Small intestine (tissue), 7 donors: Measurements from ENCODE around the gene TMEM252. TPM values are rescaled to one million over a fixed set of nuclear protein-coding genes. Genes with fewer than 3 reads are reported as not detected.

ENCODE experiments used
- DNase-seq, 2 donors: peaks; one replicate each; pipeline versions ENCODE4 v3.0.0 to v3.0.0-alpha.2; 2013
- FAIRE-seq: peaks from 2 replicates; lab custom pipeline; 2012; peaks lifted over from hg19 to GRCh38; lab: Jason Lieb, UNC
- H3K27ac ChIP-seq, 3 donors: one replicate each; pipeline ENCODE4 v1.5.1; 2013; ENCODE audit warnings: low read length in 2 of 3, mild to moderate bottlenecking in 2 of 3, control low read depth in 1 of 3, inconsistent platforms in 1 of 3, low read depth in 1 of 3, moderate library complexity in 1 of 3
- H3K27me3 ChIP-seq, 3 donors: one replicate each; pipeline ENCODE4 v1.6.1; 2013; ENCODE audit warnings: low read length in 3 of 3, inconsistent platforms in 1 of 3; ENCODE audit not compliant: control insufficient read depth in 3 of 3, insufficient read depth in 3 of 3
- H3K36me3 ChIP-seq, 3 donors: one replicate each; pipeline ENCODE4 v1.6.1; 2013; ENCODE audit warnings: low read length in 3 of 3, inconsistent platforms in 1 of 3, low read depth in 1 of 3, mild to moderate bottlenecking in 1 of 3, moderate library complexity in 1 of 3; ENCODE audit not compliant: control insufficient read depth in 3 of 3, insufficient read depth in 2 of 3
- H3K4me1 ChIP-seq, 3 donors: one replicate each; pipeline ENCODE4 v1.6.1; 2013; ENCODE audit warnings: low read length in 2 of 3, inconsistent platforms in 1 of 3, low read depth in 1 of 3, mild to moderate bottlenecking in 1 of 3, moderate library complexity in 1 of 3; ENCODE audit not compliant: control insufficient read depth in 3 of 3, insufficient read depth in 2 of 3
- H3K4me3 ChIP-seq, 3 donors: one replicate each; pipeline ENCODE4 v1.5.1; 2013; ENCODE audit warnings: low read length in 3 of 3, control low read depth in 1 of 3, inconsistent platforms in 1 of 3, low read depth in 1 of 3, mild to moderate bottlenecking in 1 of 3, moderate library complexity in 1 of 3
- H3K9me3 ChIP-seq, 2 donors: one replicate each; pipeline ENCODE4 v1.6.1; 2013; ENCODE audit warnings: low read depth in 1 of 2, low read length in 1 of 2; ENCODE audit not compliant: control insufficient read depth in 2 of 2, insufficient read depth in 1 of 2
- WGBS, 3 donors: extraction: QIAGEN DNeasy Blood & Tissue Kit; methylation state at CpG; one replicate each; pipeline ENCODE4 v1.1.7; 2013; 5-methylcytosine and 5-hydroxymethylcytosine counted together
- polyA plus RNA-seq, 4 donors: library from polyadenylated mRNA; stranded (reverse) in 3 of 4; unstranded in 1 of 4; fragments of 200-250 nt in 3 of 4; fragments of 120-200 nt in 1 of 4; gene quantifications; one replicate each; pipeline versions ENCODE4 v1.2.1 to v1.2.3, GENCODE V29; 2013
- donor health status: healthy with polysubstance abuse.
- donor health status: control.
- donor health status: control.
- donor health status: Bipolar disorder and iron deficiency.
- donor health status: healthy.

The TMEM252 gene
- polyA plus RNA-seq, 4 donors: 0.10 to 19.4 (median 0.89) TPM; not detected in 1

- peaks cover 0 to 12% (median 4%) of the 10 kb centered on the region in 3 donors for H3K4me1 ChIP-seq
- FAIRE-seq (no peak), DNase-seq (no peak)
- H3K27me3 ChIP-seq: no peaks in the 10 kb centered on the region
- no peak overlapping the region for H3K27ac ChIP-seq
- H3K4me3 ChIP-seq: no peak overlapping the region
- H3K9me3 ChIP-seq: no peaks in the 10 kb centered on the region
- H3K36me3 ChIP-seq: no peaks in the 10 kb centered on the region
Measured at GRCh38 chr9:68547417-68547816, 6.7 kb upstream of the TMEM252 start.

GRCh38 chr9:68546596-68547390 is 6.1 kb upstream of the TMEM252 start:
- H3K27me3 ChIP-seq: no peaks in the 10 kb centered on the region
- no peak for FAIRE-seq
- no peaks in the 10 kb centered on the region for H3K9me3 ChIP-seq
- H3K36me3 ChIP-seq: no peaks in the 10 kb centered on the region
- peaks cover 0 to 15% (median 4%) of the 10 kb centered on the region in 3 donors for H3K4me1 ChIP-seq
- DNase-seq: peak; percentile 66 to 68
- H3K27ac ChIP-seq: peak overlapping the region in 2 of 3 donors; percentile 32 to 47
- WGBS, 3 donors: 42 to 50% (median 48%) methylated on average over 6 of the region's 6 CpGs
- H3K4me3 ChIP-seq: no peak overlapping the region

- Histone ChIP-seq H3K27me3 (no peaks in the 10 kb centered on the region), H3K4me1 (peaks cover 4 to 24% (median 4%) of the 10 kb centered on the region in 3 donors), H3K4me3 (no peak overlapping the region), H3K27ac (no peak overlapping the region), H3K36me3 (no peaks in the 10 kb centered on the region), H3K9me3 (no peaks in the 10 kb centered on the region)
- 87 to 94% (median 90%) methylated on average over 3 of the region's 3 CpGs for WGBS, 3 donors
- FAIRE-seq (no peak), DNase-seq (no peak)
Measured at GRCh38 chr9:68545033-68545705, 4.5 kb upstream of the TMEM252 start.

- peak in 1 of 2 donors; percentile 33 for DNase-seq
- WGBS, 3 donors: 9 to 34% (median 21%) methylated on average over 2 of the region's 2 CpGs
Measured at GRCh38 chr9:68541568-68541967, 885 bp upstream of the TMEM252 start.

GRCh38 chr9:68538200-68538599 is 2.5 kb downstream of the TMEM252 start:
- 72 to 84% (median 79%) methylated on average over 3 of the region's 3 CpGs for WGBS, 3 donors
- Histone ChIP-seq H3K4me1 (peaks cover 0 to 29% (median 4%) of the 10 kb centered on the region in 3 donors), H3K9me3 (no peaks in the 10 kb centered on the region), H3K36me3 (no peaks in the 10 kb centered on the region), H3K27me3 (no peaks in the 10 kb centered on the region), H3K4me3 (no peak overlapping the region), H3K27ac (no peak overlapping the region)
- FAIRE-seq (no peak), DNase-seq (no peak)

More at GRCh38 chr9:68541568-68541967, 885 bp upstream of the TMEM252 start:
- no peaks in the 10 kb centered on the region for H3K36me3 ChIP-seq
- no peaks in the 10 kb centered on the region for H3K27me3 ChIP-seq
- peak overlapping the region in 1 of 3 donors; percentile 72 for H3K27ac ChIP-seq
- FAIRE-seq: no peak
- no peak overlapping the region for H3K4me3 ChIP-seq
- peaks cover 0 to 31% (median 4%) of the 10 kb centered on the region in 3 donors for H3K4me1 ChIP-seq
- H3K9me3 ChIP-seq: no peaks in the 10 kb centered on the region

- Histone ChIP-seq H3K27me3 (no peaks in the 10 kb centered on the region), H3K4me3 (no peak overlapping the region), H3K9me3 (no peaks in the 10 kb centered on the region), H3K4me1 (peaks cover 0 to 29% (median 4%) of the 10 kb centered on the region in 3 donors), H3K27ac (no peak overlapping the region), H3K36me3 (no peaks in the 10 kb centered on the region)
- FAIRE-seq (no peak), DNase-seq (no peak)
- WGBS, 3 donors: 73 to 95% (median 95%) methylated on average over 1 of the region's 1 CpG
Measured at GRCh38 chr9:68537616-68537880, 3.1 kb downstream of the TMEM252 start.

- Histone ChIP-seq H3K27me3 (no peaks in the 10 kb centered on the region), H3K9me3 (no peaks in the 10 kb centered on the region), H3K4me3 (no peak overlapping the region), H3K27ac (no peak overlapping the region), H3K4me1 (peaks cover 0 to 31% (median 4%) of the 10 kb centered on the region in 3 donors), H3K36me3 (no peaks in the 10 kb centered on the region)
- no peak for FAIRE-seq
- WGBS, 3 donors: 79 to 89% (median 82%) methylated on average over 10 of the region's 10 CpGs
- no peak for DNase-seq
Measured at GRCh38 chr9:68536876-68537615, 3.6 kb downstream of the TMEM252 start.

GRCh38 chr9:68533678-68534077 is 7.0 kb downstream of the TMEM252 start:
- Histone ChIP-seq H3K4me1 (peaks cover 0 to 21% (median 3%) of the 10 kb centered on the region in 3 donors), H3K27ac (no peak overlapping the region), H3K9me3 (no peaks in the 10 kb centered on the region), H3K27me3 (no peaks in the 10 kb centered on the region), H3K36me3 (no peaks in the 10 kb centered on the region), H3K4me3 (no peak overlapping the region)
- 65 to 80% (median 65%) methylated on average over 3 of the region's 3 CpGs for WGBS, 3 donors
- peak in 1 of 2 donors; percentile 26 for DNase-seq
- FAIRE-seq: no peak
